Body of pancreas (tissue), 4 donors: Measurements from ENCODE around the gene ZNF555. TPM values are rescaled to one million over a fixed set of nuclear protein-coding genes. Genes with fewer than 3 reads are reported as not detected.

Source experiments
- ATAC-seq: fragments of 150-250 bp; one replicate; pipeline ENCODE4 v1.9.1; 2016
- DNase-seq, 4 donors: peaks; one replicate each; pipeline ENCODE4 v3.0.0-alpha.2; 2019
- H3K27ac ChIP-seq, 4 donors: fragments of 200-600 bp; sonication (generic); 1 replicate in 3 of 4; 2 replicates in 1 of 4; pipeline versions ENCODE4 v1.5.1 to v1.6.1; 2016 to 2019; ENCODE audit warnings: mild to moderate bottlenecking in 1 of 4, mixed read lengths in 1 of 4, moderate library complexity in 1 of 4
- H3K27me3 ChIP-seq, 2 donors: fragments of 200-600 bp; sonication (generic); one replicate each; pipeline ENCODE4 v1.6.0; 2016; ENCODE audit warnings: mild to moderate bottlenecking in 1 of 2
- H3K36me3 ChIP-seq, 2 donors: fragments of 200-600 bp; sonication (generic); replicated peaks in 1 of 2; 2 replicates each; pipeline ENCODE4 v1.5.1; 2016; ENCODE audit warnings: low read depth in 2 of 2; ENCODE audit not compliant: insufficient read depth in 1 of 2
- H3K4me1 ChIP-seq: fragments of 200-600 bp; sonication (generic); one replicate; pipeline ENCODE4 v1.6.0; 2016
- H3K4me3 ChIP-seq, 2 donors: fragments of 200-600 bp; sonication (generic); 1 replicate in 1 of 2; 2 replicates in 1 of 2; pipeline ENCODE4 v1.5.1; 2016 to 2019
- H3K9me3 ChIP-seq, 3 donors: fragments of 200-600 bp; sonication (generic); 1 replicate in 2 of 3; 2 replicates in 1 of 3; pipeline ENCODE4 v1.5.1; 2016
- POLR2A ChIP-seq, 3 donors: fragments of 450-650 bp; IDR thresholded peaks; one replicate each; pipeline ENCODE4 v1.6.1; 2016; ENCODE audit warnings: antibody characterized with exemption in 3 of 3, mild to moderate bottlenecking in 2 of 3
- WGBS, 2 donors: methylation state at CpG; one replicate each; pipeline ENCODE4 v1.1.5; 2017; 5-methylcytosine and 5-hydroxymethylcytosine counted together
- intact Hi-C: fragments of 100-400 bp; cut with DNase I; formaldehyde crosslinking; loops from one replicate; pipeline ENCODE4 v1.15.1; 2023
- total RNA-seq, 2 donors: library from RNA; depleted of rRNA; stranded (reverse); fragments of >200 nt; gene quantifications; one replicate each; pipeline ENCODE4 v1.1.0, GENCODE V29; 2016
- TF ChIP-seq, protein P1 (sequence below), 7 experiments: fragments of 450-650 bp in 4 of 7; fragments of 200-600 bp in 3 of 7; sonication (generic) in 3 of 7; IDR thresholded peaks; one replicate each; pipeline ENCODE4 v1.5.1; 2016 to 2019; ENCODE audit warnings: antibody characterized with exemption in 7 of 7

ZNF555 gene
- total RNA-seq, 2 donors from 2014 or later, result 2.3 to 4.6 TPM

DNA sequence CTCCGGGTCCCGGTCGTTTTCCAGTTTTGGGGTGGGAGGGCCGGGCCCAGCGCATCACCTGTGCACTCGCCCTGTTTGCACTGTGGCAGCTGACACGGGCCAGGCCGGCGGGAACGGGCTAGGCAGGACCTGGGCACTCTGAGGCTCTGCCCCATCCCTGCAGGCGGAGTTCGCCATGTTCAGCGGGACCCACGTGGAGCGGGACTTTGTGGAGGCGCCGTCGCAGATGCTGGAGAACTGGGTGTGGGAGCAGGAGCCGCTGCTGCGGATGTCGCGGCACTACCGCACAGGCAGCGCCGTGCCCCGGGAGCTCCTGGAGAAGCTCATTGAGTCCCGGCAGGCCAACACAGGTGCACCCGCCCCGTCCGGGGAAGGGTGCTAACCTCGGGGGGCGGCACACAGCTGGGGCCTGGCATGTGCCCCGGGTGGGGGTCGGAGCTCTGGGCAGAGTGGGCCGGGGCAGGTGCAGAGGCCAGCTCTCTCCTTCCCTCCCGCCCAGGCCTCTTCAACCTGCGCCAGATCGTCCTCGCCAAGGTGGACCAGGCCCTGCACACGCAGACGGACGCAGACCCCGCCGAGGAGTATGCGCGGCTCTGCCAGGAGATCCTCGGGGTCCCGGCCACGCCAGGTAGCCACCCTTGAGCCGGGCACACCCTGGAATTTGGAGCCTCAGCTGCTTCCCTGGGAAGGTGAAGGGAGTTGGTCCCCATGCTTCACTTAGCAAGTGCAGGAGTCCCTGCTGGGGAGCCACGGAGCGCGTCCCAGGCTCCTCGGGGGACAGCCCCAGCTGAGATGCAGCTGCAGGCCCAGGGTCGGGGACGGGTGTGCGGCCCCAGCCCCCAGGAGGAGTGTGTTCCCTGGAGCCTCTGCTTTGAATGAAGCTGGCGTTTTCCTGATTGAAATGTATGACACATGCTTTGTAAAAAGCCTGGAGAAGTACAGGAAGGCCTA is 30.9 kb upstream of the ZNF555 start:
- intact Hi-C loops, result no loop called here

DNA sequence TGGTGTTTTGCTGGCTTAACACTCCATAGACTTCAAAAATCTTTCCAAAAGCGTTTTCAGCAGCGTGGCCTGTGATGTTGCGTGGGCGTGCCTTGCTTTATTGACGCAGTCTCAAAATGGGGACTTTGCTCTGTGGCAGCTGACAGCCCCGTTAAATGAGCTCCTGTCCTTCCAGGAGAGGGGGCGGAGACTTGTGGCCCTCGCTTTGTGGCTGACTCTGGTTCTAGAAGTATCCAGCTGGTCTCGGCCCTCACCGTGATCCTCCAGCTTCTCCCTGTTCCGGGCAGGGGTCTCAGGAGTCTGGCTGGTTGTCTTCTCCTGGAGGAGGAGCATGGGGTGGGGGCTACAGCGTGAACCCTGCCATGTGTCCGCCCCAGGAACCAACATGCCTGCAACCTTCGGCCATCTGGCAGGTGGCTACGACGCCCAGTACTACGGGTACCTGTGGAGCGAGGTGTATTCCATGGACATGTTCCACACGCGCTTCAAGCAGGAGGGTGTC is 30.0 kb upstream of the ZNF555 start:
- peaks cover 0 to 3% of the 10 kb centered on the region in 2 donors for H3K36me3 ChIP-seq

More for the DNA sequence above, 30.9 kb upstream of the ZNF555 start:
- Histone ChIP-seq H3K4me3 (no peak overlapping the region), H3K36me3 (peaks cover 0 to 3% of the 10 kb centered on the region in 2 donors), H3K27me3 (no peaks in the 10 kb centered on the region), H3K27ac (no peak overlapping the region), H3K4me1 (no peaks in the 10 kb centered on the region), H3K9me3 (no peaks in the 10 kb centered on the region)
- DNase-seq (no peak), ATAC-seq (no peak)
- no peak for TF ChIP-seq POLR2A (IDR thresholded peaks at IDR 0.05)
- TF ChIP-seq, protein P1, sequence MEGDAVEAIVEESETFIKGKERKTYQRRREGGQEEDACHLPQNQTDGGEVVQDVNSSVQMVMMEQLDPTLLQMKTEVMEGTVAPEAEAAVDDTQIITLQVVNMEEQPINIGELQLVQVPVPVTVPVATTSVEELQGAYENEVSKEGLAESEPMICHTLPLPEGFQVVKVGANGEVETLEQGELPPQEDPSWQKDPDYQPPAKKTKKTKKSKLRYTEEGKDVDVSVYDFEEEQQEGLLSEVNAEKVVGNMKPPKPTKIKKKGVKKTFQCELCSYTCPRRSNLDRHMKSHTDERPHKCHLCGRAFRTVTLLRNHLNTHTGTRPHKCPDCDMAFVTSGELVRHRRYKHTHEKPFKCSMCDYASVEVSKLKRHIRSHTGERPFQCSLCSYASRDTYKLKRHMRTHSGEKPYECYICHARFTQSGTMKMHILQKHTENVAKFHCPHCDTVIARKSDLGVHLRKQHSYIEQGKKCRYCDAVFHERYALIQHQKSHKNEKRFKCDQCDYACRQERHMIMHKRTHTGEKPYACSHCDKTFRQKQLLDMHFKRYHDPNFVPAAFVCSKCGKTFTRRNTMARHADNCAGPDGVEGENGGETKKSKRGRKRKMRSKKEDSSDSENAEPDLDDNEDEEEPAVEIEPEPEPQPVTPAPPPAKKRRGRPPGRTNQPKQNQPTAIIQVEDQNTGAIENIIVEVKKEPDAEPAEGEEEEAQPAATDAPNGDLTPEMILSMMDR (IDR thresholded peaks at IDR 0.05), result no peak
- WGBS, 2 donors, result 95 to 100% methylated on average over 1 to 36 of the region's 58 CpGs

DNA sequence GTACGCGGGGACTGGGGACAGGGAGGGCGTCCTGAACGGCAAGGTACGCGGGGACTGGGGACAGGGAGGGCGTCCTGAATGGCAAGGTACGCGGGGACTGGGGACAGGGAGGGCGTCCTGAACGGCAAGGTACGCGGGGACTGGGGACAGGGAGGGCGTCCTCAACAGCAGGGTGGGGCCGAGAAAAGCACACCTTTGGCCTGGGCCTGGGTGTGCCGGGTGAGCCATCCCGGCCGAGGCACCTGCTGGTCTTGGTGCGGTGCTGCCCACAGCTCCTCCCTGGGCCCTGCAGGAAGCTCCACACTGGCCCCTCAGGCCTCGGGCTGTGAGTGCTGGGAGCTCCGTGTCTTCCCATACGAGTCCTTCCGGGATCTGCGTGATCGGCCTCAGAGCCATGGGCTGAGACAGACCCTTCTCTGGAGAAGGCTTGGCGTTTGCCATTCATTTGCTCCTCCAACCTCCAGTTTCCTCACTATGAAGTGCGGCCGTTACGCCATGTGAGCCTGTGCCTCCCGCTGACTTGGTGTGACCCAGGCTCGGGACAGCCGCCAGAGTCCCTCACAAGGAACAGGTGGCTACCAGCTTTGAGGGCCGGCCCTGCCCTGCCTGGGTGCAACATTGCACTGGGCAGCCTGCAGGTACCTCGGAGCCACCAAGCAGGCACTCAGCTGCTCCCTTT is 29.4 kb upstream of the ZNF555 start:
- TF ChIP-seq, protein P1 (IDR thresholded peaks at IDR 0.05), result no peak
- no peak for TF ChIP-seq POLR2A (IDR thresholded peaks at IDR 0.05)
- DNase-seq (no peak), ATAC-seq (no peak)
- intact Hi-C loops, result no loop called here
- Histone ChIP-seq H3K4me3 (no peak overlapping the region), H3K9me3 (no peaks in the 10 kb centered on the region), H3K27ac (no peak overlapping the region), H3K27me3 (no peaks in the 10 kb centered on the region), H3K4me1 (no peaks in the 10 kb centered on the region), H3K36me3 (peaks cover 0 to 3% of the 10 kb centered on the region in 2 donors)
- WGBS, 2 donors, result 91 to 95% methylated on average over 23 to 34 of the region's 34 CpGs

More for the DNA sequence above, 30.0 kb upstream of the ZNF555 start:
- no peak for ATAC-seq
- Histone ChIP-seq H3K4me3 (no peak overlapping the region), H3K27me3 (no peaks in the 10 kb centered on the region), H3K27ac (no peak overlapping the region), H3K4me1 (no peaks in the 10 kb centered on the region), H3K9me3 (no peaks in the 10 kb centered on the region)
- TF ChIP-seq, protein P1 (IDR thresholded peaks at IDR 0.05), result no peak
- no peak for TF ChIP-seq POLR2A (IDR thresholded peaks at IDR 0.05)
- intact Hi-C loops, result no loop called here
- 91 to 98% methylated on average over 14 to 20 of the region's 20 CpGs for WGBS, 2 donors
- DNase-seq, result no peak

DNA sequence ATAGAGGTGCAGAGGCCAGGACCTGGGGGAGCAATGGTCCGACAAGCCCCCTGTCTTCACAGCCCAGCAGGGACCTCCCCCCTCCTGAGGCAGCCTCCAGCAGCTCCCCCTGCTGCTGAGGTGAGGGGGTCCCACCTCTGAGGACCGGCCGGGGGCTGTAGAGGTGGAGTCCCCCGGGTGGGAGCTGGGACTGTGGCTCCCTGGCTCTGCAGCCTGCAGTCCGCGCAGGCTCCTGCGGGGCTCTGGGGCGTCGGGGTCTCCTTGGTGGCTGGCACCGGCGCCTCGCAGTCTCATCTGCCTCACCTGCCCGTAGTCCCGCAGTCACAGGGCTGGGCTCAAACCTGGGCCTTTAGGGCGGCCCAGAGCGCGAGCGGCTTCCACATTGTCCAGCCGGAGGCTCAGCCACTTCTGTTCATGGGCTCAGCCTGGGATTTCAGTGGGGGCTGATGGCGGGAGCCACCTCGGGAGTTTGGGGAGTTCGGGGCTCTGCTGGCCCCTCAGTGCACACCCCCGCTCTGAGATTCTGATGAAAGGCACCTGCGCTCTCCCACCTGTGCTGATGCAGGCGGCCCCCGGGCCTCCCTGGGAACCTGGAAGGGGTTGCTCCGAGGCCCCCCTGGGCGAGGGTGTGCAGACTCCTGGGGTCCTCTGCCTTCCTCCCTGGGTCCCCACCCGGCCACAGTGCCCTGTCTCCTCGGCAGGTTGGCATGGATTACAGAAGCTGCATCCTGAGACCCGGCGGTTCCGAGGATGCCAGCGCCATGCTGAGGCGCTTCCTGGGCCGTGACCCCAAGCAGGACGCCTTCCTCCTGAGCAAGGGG is 28.7 kb upstream of the ZNF555 start:
- Histone ChIP-seq H3K36me3 (peaks cover 0 to 3% of the 10 kb centered on the region in 2 donors), H3K27ac (no peak overlapping the region)

More for the DNA sequence above, 28.7 kb upstream of the ZNF555 start:
- H3K9me3 ChIP-seq, result no peaks in the 10 kb centered on the region
- H3K4me1 ChIP-seq, result no peaks in the 10 kb centered on the region
- TF ChIP-seq, protein P1 (IDR thresholded peaks at IDR 0.05), result no peak
- no peak for TF ChIP-seq POLR2A (IDR thresholded peaks at IDR 0.05)
- ATAC-seq, result no peak
- intact Hi-C loops, result no loop called here
- no peak for DNase-seq
- 95% methylated on average over 35 of the region's 37 CpGs; no CpG with 5 or more reads in 1 of the 2 donors for WGBS, 2 donors
- H3K4me3 ChIP-seq, result no peak overlapping the region
- H3K27me3 ChIP-seq, result no peaks in the 10 kb centered on the region
